Muscle layer of colon (tissue), 2 donors: ENCODE measurements around the gene HSPBP1.

ENCODE experiments used
- H3K27ac ChIP-seq: one replicate; pipeline ENCODE4 v1.7.0; 2013; ENCODE audit warnings: low read depth, mild to moderate bottlenecking, low read length, moderate library complexity
- H3K27me3 ChIP-seq, 2 donors: one replicate each; pipeline ENCODE4 v1.7.0; 2013; ENCODE audit warnings: low read length in 2 of 2, mild to moderate bottlenecking in 2 of 2; ENCODE audit not compliant: insufficient read depth in 2 of 2, control insufficient read depth in 1 of 2
- H3K36me3 ChIP-seq: one replicate; pipeline ENCODE4 v1.7.0; 2013; ENCODE audit warnings: mild to moderate bottlenecking, low read length; ENCODE audit not compliant: insufficient read depth
- H3K4me1 ChIP-seq: one replicate; pipeline ENCODE4 v1.7.0; 2013; ENCODE audit warnings: mild to moderate bottlenecking, low read length; ENCODE audit not compliant: insufficient read depth
- H3K4me3 ChIP-seq, 2 donors: one replicate each; pipeline ENCODE4 v1.7.0; 2013; ENCODE audit warnings: low read length in 2 of 2, low read depth in 1 of 2, mild to moderate bottlenecking in 1 of 2, moderate library complexity in 1 of 2
- H3K9ac ChIP-seq: one replicate; pipeline ENCODE4 v1.7.0; 2013; ENCODE audit warnings: low read length
- H3K9me3 ChIP-seq: one replicate; pipeline ENCODE4 v1.7.0; 2013; ENCODE audit warnings: mild to moderate bottlenecking, low read length
- donor health status: abdominal sarcoma.
- donor health status: Adenocarcinoma of cecum.

HSPBP1 gene

GRCh38 chr19:55240713-55241020 lies 39.2 kb downstream of the HSPBP1 start:
- peaks cover 84% of the 10 kb centered on the region for H3K36me3 ChIP-seq
- H3K4me3 ChIP-seq = no peak overlapping the region
- no peak overlapping the region for H3K9ac ChIP-seq
- H3K9me3 ChIP-seq = no peaks in the 10 kb centered on the region
- H3K27ac ChIP-seq = no peak overlapping the region
- no peaks in the 10 kb centered on the region for H3K4me1 ChIP-seq
- no peaks in the 10 kb centered on the region for H3K27me3 ChIP-seq

GRCh38 chr19:55239004-55239403 lies 40.9 kb downstream of the HSPBP1 start:
- H3K9ac ChIP-seq = no peak overlapping the region
- peaks cover 82% of the 10 kb centered on the region for H3K36me3 ChIP-seq
- H3K27ac ChIP-seq = no peak overlapping the region
- no peaks in the 10 kb centered on the region for H3K27me3 ChIP-seq
- no peaks in the 10 kb centered on the region for H3K4me1 ChIP-seq
- H3K9me3 ChIP-seq = no peaks in the 10 kb centered on the region
- no peak overlapping the region for H3K4me3 ChIP-seq

GRCh38 chr19:55238030-55238429 lies 41.9 kb downstream of the HSPBP1 start:
- Histone ChIP-seq H3K9ac (no peak overlapping the region), H3K27ac (no peak overlapping the region), H3K36me3 (peaks cover 82% of the 10 kb centered on the region), H3K27me3 (no peaks in the 10 kb centered on the region), H3K4me3 (no peak overlapping the region), H3K9me3 (no peaks in the 10 kb centered on the region), H3K4me1 (no peaks in the 10 kb centered on the region)

- Histone ChIP-seq H3K9ac (no peak overlapping the region), H3K4me3 (no peak overlapping the region), H3K36me3 (peaks cover 67% of the 10 kb centered on the region), H3K4me1 (peaks cover 7% of the 10 kb centered on the region), H3K27me3 (no peaks in the 10 kb centered on the region), H3K9me3 (no peaks in the 10 kb centered on the region), H3K27ac (no peak overlapping the region)
These were observed 46.9 kb downstream of the HSPBP1 start for GRCh38 chr19:55232986-55233385.

- Histone ChIP-seq H3K36me3 (peaks cover 60% of the 10 kb centered on the region), H3K27ac (no peak overlapping the region)
These were observed 47.7 kb downstream of the HSPBP1 start for GRCh38 chr19:55232286-55232602.

GRCh38 chr19:55231391-55232285 lies 48.3 kb downstream of the HSPBP1 start:
- no peaks in the 10 kb centered on the region for H3K27me3 ChIP-seq
- H3K36me3 ChIP-seq = peaks cover 60% of the 10 kb centered on the region
- H3K4me3 ChIP-seq = no peak overlapping the region
- H3K27ac ChIP-seq = no peak overlapping the region
- H3K9ac ChIP-seq = no peak overlapping the region
- H3K4me1 ChIP-seq = peaks cover 12% of the 10 kb centered on the region
- no peaks in the 10 kb centered on the region for H3K9me3 ChIP-seq

More at GRCh38 chr19:55232286-55232602, 47.7 kb downstream of the HSPBP1 start:
- Histone ChIP-seq H3K4me3 (no peak overlapping the region), H3K4me1 (peaks cover 12% of the 10 kb centered on the region), H3K9ac (no peak overlapping the region), H3K27me3 (no peaks in the 10 kb centered on the region), H3K9me3 (no peaks in the 10 kb centered on the region)

GRCh38 chr19:55230780-55231179 lies 49.1 kb downstream of the HSPBP1 start:
- no peaks in the 10 kb centered on the region for H3K27me3 ChIP-seq
- H3K4me3 ChIP-seq = no peak overlapping the region
- no peak overlapping the region for H3K9ac ChIP-seq
- H3K27ac ChIP-seq = no peak overlapping the region
- H3K36me3 ChIP-seq = peaks cover 60% of the 10 kb centered on the region
- peaks cover 12% of the 10 kb centered on the region for H3K4me1 ChIP-seq
- no peaks in the 10 kb centered on the region for H3K9me3 ChIP-seq

- Histone ChIP-seq H3K4me3 (no peak overlapping the region), H3K9me3 (no peaks in the 10 kb centered on the region), H3K36me3 (peaks cover 59% of the 10 kb centered on the region), H3K4me1 (peaks cover 12% of the 10 kb centered on the region), H3K27ac (no peak overlapping the region), H3K9ac (no peak overlapping the region), H3K27me3 (no peaks in the 10 kb centered on the region)
These were observed 49.6 kb downstream of the HSPBP1 start for GRCh38 chr19:55230329-55230728.

- no peaks in the 10 kb centered on the region for H3K9me3 ChIP-seq
- H3K27ac ChIP-seq = no peak overlapping the region
- no peak overlapping the region for H3K9ac ChIP-seq
- no peaks in the 10 kb centered on the region for H3K27me3 ChIP-seq
- peaks cover 12% of the 10 kb centered on the region for H3K4me1 ChIP-seq
- H3K4me3 ChIP-seq = no peak overlapping the region
- peaks cover 54% of the 10 kb centered on the region for H3K36me3 ChIP-seq
These were observed 50.1 kb downstream of the HSPBP1 start for GRCh38 chr19:55229789-55230182.

GRCh38 chr19:55229145-55229788 lies 50.6 kb downstream of the HSPBP1 start:
- Histone ChIP-seq H3K27me3 (no peaks in the 10 kb centered on the region), H3K4me1 (peaks cover 12% of the 10 kb centered on the region), H3K9ac (no peak overlapping the region), H3K9me3 (no peaks in the 10 kb centered on the region), H3K4me3 (no peak overlapping the region), H3K27ac (no peak overlapping the region), H3K36me3 (peaks cover 50% of the 10 kb centered on the region)

- Histone ChIP-seq H3K27me3 (no peaks in the 10 kb centered on the region), H3K4me3 (no peak within 1 kb of the TSS), H3K4me1 (peaks cover 12% of the 10 kb centered on the region), H3K9me3 (no peaks in the 10 kb centered on the region), H3K9ac (no peak within 1 kb of the TSS), H3K36me3 (peaks cover 50% of the 10 kb centered on the region), H3K27ac (peak within 1 kb of the TSS; percentile 61)
These were observed 51.4 kb downstream of the HSPBP1 start, which contains the start of gene TMEM86B for GRCh38 chr19:55228403-55229031. TSS of gene TMEM86B (minus strand) at chr19:55228763. CDS start at chr19:55228741, 22 bp downstream.
